ENCODE measurements around the gene ALG11. TPM values are rescaled to one million over a fixed set of nuclear protein-coding genes. Genes with fewer than 3 reads are reported as not detected.

Gene ALG11
- total and polyA plus RNA-seq, 2 donors (not counting 1 experiment from before 2014, with no cell fraction given), result 3.2 to 38.8 TPM

DNA sequence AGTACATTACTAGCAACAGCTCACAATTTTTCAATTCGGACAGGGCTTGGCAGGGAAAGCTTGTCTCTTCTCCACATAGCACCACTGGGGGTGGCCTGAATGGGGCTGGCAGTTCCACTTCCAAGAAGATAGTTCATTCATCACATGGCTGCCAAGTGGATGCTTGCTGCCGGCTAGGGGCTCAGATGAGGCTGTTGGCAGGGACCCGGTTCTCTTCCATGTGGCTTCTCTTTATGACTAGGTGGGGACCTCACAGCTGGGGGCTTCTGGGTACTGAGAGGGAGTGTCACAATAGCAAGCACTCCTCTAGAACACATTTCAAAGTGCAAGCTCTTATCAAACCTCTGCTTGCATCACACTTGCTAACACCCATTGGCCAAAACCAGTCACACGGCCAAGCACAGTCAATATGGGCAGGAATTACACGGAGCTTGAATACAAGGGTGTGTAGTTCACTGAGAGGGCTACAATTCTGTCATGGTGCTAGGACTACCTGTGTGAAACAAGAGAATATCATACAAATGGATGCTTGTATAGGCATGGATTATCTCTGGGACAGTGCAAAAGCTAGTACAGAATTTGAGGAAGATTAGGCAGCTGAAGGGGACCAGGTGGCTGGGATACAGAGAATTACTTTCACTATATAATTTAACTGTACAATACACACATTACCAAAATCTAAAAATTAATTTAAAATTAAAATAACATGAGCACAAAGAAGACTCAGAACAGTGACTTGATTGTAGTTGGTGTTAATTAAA is 33.2 kb upstream of the ALG11 start:
- no peaks in the 10 kb centered on the region for H3K36me3 ChIP-seq (replicated peaks in 1 of 2; ENCODE audit: control extremely low read depth in 1 of 2, control insufficient read depth in 1 of 2, extremely low read depth in 1 of 2, insufficient read depth in 2 of 2, low read length in 1 of 2)
- no peaks in the 10 kb centered on the region for H3K27me3 ChIP-seq (replicated peaks in 1 of 4; ENCODE audit: control extremely low read depth in 1 of 4, control insufficient read depth in 3 of 4, insufficient read depth in 4 of 4, low read length in 3 of 4)
- H3K4me1 ChIP-seq (ENCODE audit: control insufficient read depth in 2 of 2, insufficient read depth in 2 of 2, low read length in 2 of 2), result no peaks in the 10 kb centered on the region
- Mint-ChIP-seq H3K27ac (no peak overlapping the region), H3K4me3 (no peak overlapping the region), H3K4me1 (no peaks in the 10 kb centered on the region), H3K27me3 (peaks cover 14% of the 10 kb centered on the region), H3K9me3 (ENCODE audit: insufficient read depth) (no peaks in the 10 kb centered on the region)
- no peak overlapping the region for H3K4me3 ChIP-seq (ENCODE audit: control extremely low read depth in 1 of 5, extremely low read depth in 1 of 5, insufficient read depth in 1 of 5, low read depth in 2 of 5, low read length in 4 of 5)
- H2AFZ ChIP-seq (ENCODE audit: insufficient read depth, low read depth, low read length, poor library complexity, severe bottlenecking), result no peak overlapping the region
- DNase-seq (no peak), ATAC-seq (ENCODE audit: low read depth) (no peak)
- H4K20me1 ChIP-seq (ENCODE audit: control insufficient read depth, insufficient read depth, low read length, poor library complexity, severe bottlenecking), result no peaks in the 10 kb centered on the region
- H3K27ac ChIP-seq (ENCODE audit: low read length in 2 of 2), result no peak overlapping the region
- peaks cover 0 to 6% (median 0%) of the 10 kb centered on the region in 3 donors for H3K9me3 ChIP-seq (ENCODE audit: control extremely low read depth in 1 of 3, control insufficient read depth in 2 of 3, insufficient read depth in 1 of 3, low read length in 2 of 3)
- TF ChIP-seq CTCF (IDR thresholded peaks at IDR 0.05), result no peak
- TF ChIP-seq EZH2 (IDR thresholded peaks at IDR 0.05; ENCODE audit: borderline replicate concordance, insufficient read depth, low read depth, low read length, poor library complexity, severe bottlenecking), result no peak
- H3K4me2 ChIP-seq (replicated peaks; ENCODE audit: low read depth, low read length, poor library complexity, severe bottlenecking), result no peak overlapping the region
- ChIA-PET CTCF (interaction anchor here (0.8 kb wide), 1 partner anchor 55 kb away, joined by 3 read pairs; no protein-coding TSS in a partner anchor), POLR2A (no interaction called here)
- WGBS (ENCODE audit: insufficient coverage), result 70% methylated on average over 2 of the region's 5 CpGs
- intact Hi-C loops (cut with micrococcal nuclease), result no loop called here
- H3K9ac ChIP-seq (ENCODE audit: low read length), result no peak overlapping the region
- no peaks in the 10 kb centered on the region for H3K79me2 ChIP-seq (ENCODE audit: control insufficient read depth, insufficient read depth, low read length)

DNA sequence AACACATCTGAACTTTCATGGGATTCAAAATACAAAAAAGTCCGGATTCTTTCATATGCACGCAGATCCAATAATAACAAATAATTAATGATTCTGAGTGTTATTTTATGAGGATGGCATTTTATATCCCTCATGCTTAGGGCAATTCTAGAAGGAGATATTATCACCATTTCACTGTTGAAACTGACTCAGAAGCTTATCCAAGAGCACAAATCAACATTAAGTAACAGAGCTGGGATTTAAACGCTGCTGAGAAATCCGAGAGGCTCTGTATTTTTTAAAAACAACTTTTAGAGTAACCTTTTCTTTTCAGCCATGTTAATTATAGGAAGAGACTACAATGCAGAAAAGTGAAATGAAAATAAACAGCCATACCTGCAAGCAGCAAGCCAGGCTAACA is 31.3 kb upstream of the ALG11 start:
- ChIA-PET POLR2A (no interaction called here), CTCF (no interaction called here)
- DNase-seq (no peak), ATAC-seq (ENCODE audit: low read depth) (no peak)
- Histone ChIP-seq H3K4me3 (ENCODE audit: control extremely low read depth in 1 of 5, extremely low read depth in 1 of 5, insufficient read depth in 1 of 5, low read depth in 2 of 5, low read length in 4 of 5) (no peak overlapping the region), H3K36me3 (replicated peaks in 1 of 2; ENCODE audit: control extremely low read depth in 1 of 2, control insufficient read depth in 1 of 2, extremely low read depth in 1 of 2, insufficient read depth in 2 of 2, low read length in 1 of 2) (no peaks in the 10 kb centered on the region), H3K9me3 (ENCODE audit: control extremely low read depth in 1 of 3, control insufficient read depth in 2 of 3, insufficient read depth in 1 of 3, low read length in 2 of 3) (peaks cover 0 to 6% (median 0%) of the 10 kb centered on the region in 3 donors), H3K4me1 (ENCODE audit: control insufficient read depth in 2 of 2, insufficient read depth in 2 of 2, low read length in 2 of 2) (no peaks in the 10 kb centered on the region), H2AFZ (ENCODE audit: insufficient read depth, low read depth, low read length, poor library complexity, severe bottlenecking) (no peak overlapping the region), H3K4me2 (replicated peaks; ENCODE audit: low read depth, low read length, poor library complexity, severe bottlenecking) (no peak overlapping the region), H3K27ac (ENCODE audit: low read length in 2 of 2) (no peak overlapping the region), H4K20me1 (ENCODE audit: control insufficient read depth, insufficient read depth, low read length, poor library complexity, severe bottlenecking) (no peaks in the 10 kb centered on the region), H3K9ac (ENCODE audit: low read length) (no peak overlapping the region), H3K79me2 (ENCODE audit: control insufficient read depth, insufficient read depth, low read length) (no peaks in the 10 kb centered on the region), H3K27me3 (replicated peaks in 1 of 4; ENCODE audit: control extremely low read depth in 1 of 4, control insufficient read depth in 3 of 4, insufficient read depth in 4 of 4, low read length in 3 of 4) (no peaks in the 10 kb centered on the region)
- no peak for TF ChIP-seq EZH2 (IDR thresholded peaks at IDR 0.05; ENCODE audit: borderline replicate concordance, insufficient read depth, low read depth, low read length, poor library complexity, severe bottlenecking)
- no peak for TF ChIP-seq CTCF (IDR thresholded peaks at IDR 0.05)
- peaks cover 4% of the 10 kb centered on the region for H3K9me3 Mint-ChIP-seq (ENCODE audit: insufficient read depth)
- H3K4me3 Mint-ChIP-seq, result no peak overlapping the region
- intact Hi-C loops (cut with micrococcal nuclease), result no loop called here
- H3K4me1 Mint-ChIP-seq, result no peaks in the 10 kb centered on the region
- peaks cover 33% of the 10 kb centered on the region for H3K27me3 Mint-ChIP-seq
- no CpG with 5 or more reads among the region's 4 CpGs for WGBS (ENCODE audit: insufficient coverage)
- no peak overlapping the region for H3K27ac Mint-ChIP-seq
